NCI-H1092 treated with DMSO at 0.1 percent for 48 hours (cell line): ENCODE data around the gene ZC3H12C.

ENCODE experiments used
- DNase-seq: peaks from one replicate; lab custom pipeline; 2025; lab: John Stamatoyannopoulos, UW

The ZC3H12C gene

DNA sequence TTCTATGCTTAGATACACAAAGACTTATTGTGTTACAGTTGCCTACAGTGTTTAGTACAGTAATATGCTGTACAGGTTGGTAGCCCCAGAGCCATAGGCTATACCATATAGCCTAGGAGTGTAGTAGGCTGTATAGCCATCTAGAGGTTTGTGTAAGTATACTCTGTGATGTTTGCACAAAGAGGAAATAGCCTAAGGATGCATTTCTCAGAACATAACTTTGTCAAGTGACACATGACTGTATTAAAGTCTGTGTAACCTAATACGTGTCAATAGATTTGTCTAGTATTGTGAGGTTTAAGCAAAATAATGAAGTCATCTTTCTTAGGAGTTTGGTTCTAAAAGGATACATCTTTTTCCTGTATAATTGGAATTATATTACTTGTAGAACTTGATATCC, 5.5 kb downstream of the ZC3H12C start:
- DNase-seq, result no peak

DNA sequence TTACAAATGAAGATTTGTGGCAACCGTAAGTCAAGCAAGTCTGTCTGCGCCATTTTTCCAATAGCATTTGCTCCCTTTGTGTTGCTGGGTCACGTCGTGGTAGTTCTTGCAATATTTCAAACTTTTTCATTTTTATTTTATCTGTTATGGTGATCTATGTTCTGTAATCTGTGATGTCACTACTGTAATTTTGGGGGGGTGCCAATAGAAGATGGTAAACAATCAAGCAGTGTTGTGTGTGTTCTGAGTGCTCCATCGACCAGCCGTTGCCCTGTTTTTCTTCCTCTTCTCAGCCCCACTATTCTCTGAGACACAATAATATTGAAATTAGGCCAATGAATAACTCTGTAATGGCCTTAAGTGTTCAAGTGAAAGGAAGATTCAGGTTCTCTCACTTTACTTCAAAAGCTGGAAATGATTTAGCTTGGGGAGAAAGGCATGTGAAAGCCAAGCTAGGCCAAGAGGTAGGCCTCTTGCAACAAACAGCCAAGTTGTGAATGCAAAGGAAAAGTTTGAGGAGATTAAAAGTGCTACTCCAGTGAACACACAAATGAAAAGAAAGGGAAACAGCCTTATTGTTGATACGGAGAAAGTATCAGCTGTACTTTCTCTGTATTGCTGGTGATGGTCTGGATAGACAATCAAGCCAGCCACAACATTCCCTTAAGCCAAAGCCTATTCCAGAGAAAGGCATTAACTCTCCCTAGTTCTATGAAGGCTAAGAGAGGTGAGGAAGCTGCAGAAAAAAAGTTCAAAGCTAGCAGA, 7.5 kb downstream of the ZC3H12C start:
- DNase-seq, result no peak

DNA sequence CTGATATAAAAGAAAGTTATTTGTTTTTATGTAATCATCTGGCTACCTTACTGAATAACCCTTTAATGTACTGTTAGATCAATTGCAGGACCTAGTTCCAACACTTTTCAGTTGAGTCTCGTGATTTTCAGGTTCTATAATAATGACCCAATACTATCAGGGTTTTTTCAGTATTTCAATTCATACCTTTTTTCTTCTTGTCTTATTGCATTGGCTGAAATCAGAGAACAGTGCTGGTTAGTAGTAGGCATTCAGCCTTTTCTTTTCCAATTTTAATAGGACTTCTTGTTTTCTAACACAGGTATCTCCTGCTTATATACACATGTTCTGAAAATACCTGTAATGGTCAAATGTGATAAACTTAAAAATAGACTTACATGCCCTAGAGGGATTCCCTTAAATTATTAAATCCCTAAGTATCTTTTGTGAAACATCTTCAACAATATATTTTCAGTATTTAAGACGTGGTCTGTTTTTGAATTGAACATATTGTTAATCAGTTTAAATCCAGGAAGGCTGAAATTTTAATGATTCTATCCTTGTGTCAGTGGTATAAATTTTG, 13.6 kb downstream of the ZC3H12C start:
- DNase-seq, result no peak

DNA sequence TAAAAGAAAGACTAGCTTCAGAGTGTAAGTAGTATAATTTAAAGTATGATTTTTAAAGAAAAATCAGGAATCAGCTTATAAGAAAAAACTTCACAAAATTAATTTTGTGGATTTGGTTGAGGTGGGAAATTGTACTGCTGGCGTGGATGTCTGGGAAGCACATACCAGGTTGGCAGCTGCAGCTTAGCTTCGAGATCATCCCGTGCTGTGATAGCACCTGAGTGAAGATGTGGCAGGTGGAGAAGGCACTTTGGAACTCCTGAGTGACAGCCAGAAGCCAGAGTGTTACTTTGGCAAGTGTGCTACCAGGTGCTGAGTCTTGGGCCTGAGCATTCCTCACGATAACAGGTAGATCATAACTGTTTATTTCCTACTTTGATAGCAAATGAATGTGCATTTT, 17.7 kb downstream of the ZC3H12C start:
- DNase-seq, result no peak

DNA sequence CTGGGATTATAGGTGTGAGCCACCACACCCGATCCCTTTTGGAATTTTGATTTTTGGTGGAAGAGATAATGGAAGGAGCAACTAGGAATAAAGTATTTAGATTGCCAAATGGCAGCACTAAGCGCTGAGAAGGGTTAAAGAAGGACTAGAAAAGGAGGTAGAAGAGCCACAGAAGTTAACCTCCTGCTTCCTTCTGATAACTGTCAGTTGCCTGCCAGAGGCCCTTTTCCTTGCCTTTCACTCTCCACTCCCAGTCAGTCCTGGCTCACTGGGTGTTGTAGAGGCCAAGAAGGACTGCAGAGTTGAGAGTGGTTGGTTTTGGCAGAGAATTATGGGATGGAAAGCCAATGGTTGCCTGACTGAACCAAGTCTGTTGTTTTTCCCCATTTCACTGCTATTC, 19.3 kb downstream of the ZC3H12C start:
- DNase-seq, result no peak

GRCh38 chr11:110113505-110113904, 20.3 kb downstream of the ZC3H12C start:
- DNase-seq, result no peak

DNA sequence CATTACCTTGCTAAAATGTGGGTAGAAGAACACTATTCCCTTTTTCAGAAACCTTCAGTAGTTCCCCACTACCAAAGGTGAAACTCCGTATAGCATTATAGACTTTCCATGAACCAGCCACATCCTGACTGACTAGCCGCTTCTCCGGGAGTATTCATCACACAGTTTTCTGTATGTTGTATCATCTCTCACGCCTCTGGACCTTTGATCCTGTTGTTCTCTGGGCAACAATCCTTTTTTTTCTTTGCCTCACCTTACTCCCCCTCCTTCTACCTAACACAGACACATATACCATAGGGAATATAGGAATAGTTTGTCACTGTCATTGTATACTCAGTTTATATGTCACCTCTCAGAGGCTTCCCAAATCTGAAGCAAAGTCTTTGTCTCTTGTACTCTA, 20.8 kb downstream of the ZC3H12C start:
- DNase-seq, result no peak

DNA sequence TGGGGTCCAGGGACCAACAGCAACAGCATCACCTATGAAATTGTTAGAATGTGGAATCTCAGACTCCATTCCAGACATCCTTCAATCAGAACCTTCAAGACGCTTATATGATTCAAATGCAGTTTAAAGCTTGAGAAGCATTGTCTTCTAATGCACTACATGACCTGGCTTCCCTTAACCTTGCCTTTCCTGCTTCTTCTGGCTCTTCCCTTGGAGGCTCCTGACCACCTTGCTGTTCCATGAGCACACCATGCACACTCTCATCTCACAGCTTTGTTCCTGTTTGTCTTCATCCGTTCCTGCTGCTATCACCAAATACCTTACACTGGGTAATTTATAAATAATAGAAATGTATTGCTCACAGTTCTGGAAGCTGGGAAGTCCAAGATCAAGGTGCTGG, 26.1 kb downstream of the ZC3H12C start:
- DNase-seq, result no peak

GRCh38 chr11:110121204-110121603, 28.0 kb downstream of the ZC3H12C start:
- DNase-seq, result peak; percentile 14

- DNase-seq, result no peak
Observed at GRCh38 chr11:110123003-110123402, 29.8 kb downstream of the ZC3H12C start.

- DNase-seq, result no peak
Observed at GRCh38 chr11:110124605-110125004, 31.4 kb downstream of the ZC3H12C start.

DNA sequence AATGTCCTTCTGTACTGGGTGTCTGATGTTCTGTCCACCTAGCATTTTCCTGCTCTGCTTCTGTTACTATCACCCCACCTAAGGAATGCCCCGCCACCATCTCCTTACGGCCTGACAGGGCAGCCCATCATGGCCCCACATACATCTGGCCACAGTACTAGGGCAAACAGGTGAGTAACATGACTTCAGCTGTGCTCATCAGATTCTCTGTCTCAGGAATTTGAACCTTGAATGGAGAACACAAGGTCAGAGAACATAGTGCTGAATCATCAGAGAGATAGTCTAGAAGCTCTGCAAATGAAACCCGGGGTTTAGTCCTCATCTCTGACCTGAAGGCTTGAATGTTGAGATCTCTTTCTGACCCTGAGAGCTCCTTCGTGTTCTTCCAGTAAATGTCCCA, 32.4 kb downstream of the ZC3H12C start:
- DNase-seq, result no peak

- no peak for DNase-seq
Observed at GRCh38 chr11:110126936-110127335, 33.7 kb downstream of the ZC3H12C start.

DNA sequence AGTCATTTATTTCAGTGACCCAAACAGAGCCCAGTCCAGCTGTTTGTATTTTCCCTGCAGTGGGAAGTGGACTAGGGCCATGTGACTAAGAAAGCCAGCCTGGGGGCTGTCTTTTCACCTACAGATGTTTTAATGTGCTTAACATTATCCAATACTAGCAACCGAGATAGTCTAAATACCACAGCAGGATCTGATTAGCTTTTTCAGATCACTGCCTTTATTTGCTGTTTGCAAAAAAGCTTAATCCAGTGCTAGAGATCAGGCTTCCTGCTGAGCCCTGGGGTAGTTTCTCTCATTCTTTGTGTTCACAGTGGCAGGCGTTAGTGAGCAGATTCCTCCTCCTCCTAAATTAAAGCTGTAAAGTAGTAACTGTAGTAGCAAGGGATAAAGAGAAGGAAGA, 35.0 kb downstream of the ZC3H12C start:
- peak; percentile 67 for DNase-seq

- DNase-seq, result peak; percentile 98
Observed at GRCh38 chr11:110130642-110131238, 37.5 kb downstream of the ZC3H12C start.

DNA sequence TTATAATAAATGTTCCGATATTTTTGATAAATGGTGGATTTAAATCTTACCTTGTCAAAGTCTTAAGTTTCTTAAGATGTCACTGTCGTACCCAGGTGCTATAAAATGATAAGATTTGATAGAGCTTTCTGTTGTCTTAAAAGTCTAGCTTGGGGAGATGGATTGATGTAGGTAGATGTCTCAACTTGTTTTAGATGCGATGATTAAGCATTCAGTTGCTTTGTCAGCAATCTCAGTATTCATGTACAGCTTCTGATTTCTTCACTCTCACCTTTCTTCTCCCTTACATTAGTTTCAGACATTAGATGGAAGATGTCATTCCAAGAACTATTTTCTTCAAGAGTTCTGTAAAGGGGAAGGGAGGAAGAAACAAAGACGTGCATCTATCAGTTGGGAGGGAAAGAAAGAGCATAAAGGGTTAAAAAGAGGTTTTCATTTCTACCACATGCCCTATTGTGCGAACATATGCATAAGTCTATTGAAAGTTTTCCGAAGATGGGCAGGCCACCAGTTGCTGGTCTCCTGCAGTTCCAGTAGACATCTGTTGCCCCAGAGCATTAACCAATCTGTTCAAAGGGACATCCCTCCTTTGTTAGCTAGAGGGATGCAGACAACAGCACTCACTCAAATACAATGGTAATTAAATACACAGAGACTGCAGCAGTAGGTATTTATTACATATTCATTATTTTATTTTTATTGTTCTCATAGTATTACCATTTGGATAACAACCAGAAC, 38.4 kb downstream of the ZC3H12C start:
- DNase-seq, result peak; percentile 45

DNA sequence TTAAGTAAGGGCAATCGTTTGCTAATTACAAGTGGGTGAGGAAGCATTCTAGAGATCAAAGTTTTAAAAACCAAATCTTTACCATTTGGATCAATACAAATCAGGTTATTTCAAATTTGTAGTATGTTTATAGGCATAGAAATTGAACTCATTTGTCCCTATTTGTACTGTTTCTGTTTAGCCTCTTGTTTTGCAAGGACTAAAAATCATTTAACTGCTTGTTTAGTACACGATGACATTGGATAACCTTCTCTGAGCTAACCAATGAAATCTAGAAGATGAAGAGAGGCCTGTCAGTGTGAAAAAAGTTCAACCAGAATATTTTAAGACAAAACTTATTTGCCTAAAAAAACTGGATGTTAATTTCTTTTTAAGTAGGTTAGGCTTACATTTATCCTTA, 40.0 kb downstream of the ZC3H12C start:
- DNase-seq, result no peak

GRCh38 chr11:110134110-110134509, 40.9 kb downstream of the ZC3H12C start:
- DNase-seq, result peak; percentile 75

GRCh38 chr11:110141812-110142211, 48.6 kb downstream of the ZC3H12C start:
- DNase-seq, result no peak

DNA sequence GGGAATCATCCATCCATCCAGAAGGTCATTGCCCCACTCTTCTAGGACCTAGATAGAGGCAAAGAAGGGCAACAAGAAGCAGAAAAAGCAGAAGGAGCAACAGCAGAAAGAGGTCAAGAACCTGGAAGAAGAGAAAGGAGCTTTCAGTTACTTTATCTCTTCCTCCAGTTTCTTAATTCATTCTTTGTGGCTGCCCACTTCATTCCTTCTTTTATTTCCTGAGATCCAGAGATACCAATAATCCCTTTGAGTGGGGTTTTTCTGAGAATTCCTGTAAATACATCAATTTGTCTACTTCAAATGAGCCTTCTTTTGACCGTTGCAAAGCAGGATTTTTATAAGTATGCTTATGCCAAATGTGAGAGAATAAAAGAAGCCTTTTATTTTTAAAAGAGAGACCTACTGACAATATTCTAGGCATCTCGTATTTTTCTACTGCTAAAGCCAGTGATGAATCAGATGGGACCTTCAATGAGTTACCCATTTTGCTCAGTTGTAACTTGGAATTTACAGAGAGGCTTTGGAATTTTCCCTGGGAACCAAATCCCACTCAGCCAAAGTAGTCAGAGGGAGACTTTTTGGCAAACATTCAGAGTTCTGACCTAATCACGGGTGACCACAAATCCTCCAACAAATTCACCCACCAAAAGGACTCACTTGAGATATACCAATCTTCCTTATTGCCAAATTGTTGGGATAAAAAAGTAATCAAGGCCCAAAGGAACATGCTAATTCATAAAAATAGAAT, 54.9 kb downstream of the ZC3H12C start:
- no peak for DNase-seq

GRCh38 chr11:110148775-110149744, 55.9 kb downstream of the ZC3H12C start:
- DNase-seq, result no peak
